ENCODE measurements around the gene VWA3B.
A peak's percentile ranks its signal among the peaks of the same experiment; 100 is the strongest.
"Not testable (repeated sequence)": the region's sequence is repeated elsewhere in the genome, so short reads cannot be mapped to it uniquely, and the experiment has no call there.

The VWA3B gene

GRCh38 chr2:98086491-98087446, at the start of gene VWA3B:
TSS of gene VWA3B (plus strand) at chr2:98087167. CDS start at chr2:98093093, 5,926 bp downstream.
- DNase-seq (ENCODE audit: low read depth in 3 of 3), result peak; percentile 29 to 52 (median 50)

- DNase-seq (ENCODE audit: low read depth in 3 of 3), result no peak
These were observed 49.8 kb upstream of the VWA3B start for GRCh38 chr2:98037206-98037605.

GRCh38 chr2:98037666-98038336, 49.2 kb upstream of the VWA3B start:
- no peak for DNase-seq (ENCODE audit: low read depth in 3 of 3)

GRCh38 chr2:98039085-98039756, 47.7 kb upstream of the VWA3B start:
- no peak for DNase-seq (ENCODE audit: low read depth in 3 of 3)

GRCh38 chr2:98040331-98040939, 46.5 kb upstream of the VWA3B start:
- DNase-seq (ENCODE audit: low read depth in 3 of 3), result no peak

GRCh38 chr2:98043101-98043500, 43.9 kb upstream of the VWA3B start:
- no peak for DNase-seq (ENCODE audit: low read depth in 3 of 3)

- not testable (repeated sequence) for DNase-seq (ENCODE audit: low read depth in 3 of 3)
These were observed 42.2 kb upstream of the VWA3B start for GRCh38 chr2:98044730-98045129.

- no peak for DNase-seq (ENCODE audit: low read depth in 3 of 3)
These were observed 36.9 kb upstream of the VWA3B start for GRCh38 chr2:98050070-98050469.

GRCh38 chr2:98058191-98058975, 28.6 kb upstream of the VWA3B start:
- DNase-seq (ENCODE audit: low read depth in 3 of 3), result no peak

GRCh38 chr2:98060277-98060676, 26.7 kb upstream of the VWA3B start:
- DNase-seq (ENCODE audit: low read depth in 3 of 3), result no peak

- no peak for DNase-seq (ENCODE audit: low read depth in 3 of 3)
These were observed 23.6 kb upstream of the VWA3B start for GRCh38 chr2:98063291-98063854.

- no peak for DNase-seq (ENCODE audit: low read depth in 3 of 3)
These were observed 21.2 kb upstream of the VWA3B start for GRCh38 chr2:98065808-98066207.

- DNase-seq (ENCODE audit: low read depth in 3 of 3), result no peak
These were observed 19.8 kb upstream of the VWA3B start for GRCh38 chr2:98067160-98067559.

- no peak for DNase-seq (ENCODE audit: low read depth in 3 of 3)
These were observed 16.9 kb upstream of the VWA3B start for GRCh38 chr2:98070081-98070480.

- no peak for DNase-seq (ENCODE audit: low read depth in 3 of 3)
These were observed 14.5 kb upstream of the VWA3B start for GRCh38 chr2:98072442-98072841.

GRCh38 chr2:98078701-98079100, 8.3 kb upstream of the VWA3B start:
- DNase-seq (ENCODE audit: low read depth in 3 of 3), result no peak

GRCh38 chr2:98084151-98084868, 2.7 kb upstream of the VWA3B start:
- no peak for DNase-seq (ENCODE audit: low read depth in 3 of 3)

GRCh38 chr2:98084869-98085238, 2.1 kb upstream of the VWA3B start:
- DNase-seq (ENCODE audit: low read depth in 3 of 3), result no peak

- no peak for DNase-seq (ENCODE audit: low read depth in 3 of 3)
These were observed 1.3 kb upstream of the VWA3B start for GRCh38 chr2:98085649-98086048.

GRCh38 chr2:98087447-98088020, 567 bp downstream of the VWA3B start:
- no peak for DNase-seq (ENCODE audit: low read depth in 3 of 3)
